SIG-M5 treated with dmso at 0.1 percent for 504 hours (cell line): Measurements from ENCODE around the gene SMPD1.

Experiments
- DNase-seq: peaks from one replicate; lab custom pipeline; 2025; ENCODE audit not compliant: unreplicated experiment; lab: John Stamatoyannopoulos, UW

Gene SMPD1

DNA sequence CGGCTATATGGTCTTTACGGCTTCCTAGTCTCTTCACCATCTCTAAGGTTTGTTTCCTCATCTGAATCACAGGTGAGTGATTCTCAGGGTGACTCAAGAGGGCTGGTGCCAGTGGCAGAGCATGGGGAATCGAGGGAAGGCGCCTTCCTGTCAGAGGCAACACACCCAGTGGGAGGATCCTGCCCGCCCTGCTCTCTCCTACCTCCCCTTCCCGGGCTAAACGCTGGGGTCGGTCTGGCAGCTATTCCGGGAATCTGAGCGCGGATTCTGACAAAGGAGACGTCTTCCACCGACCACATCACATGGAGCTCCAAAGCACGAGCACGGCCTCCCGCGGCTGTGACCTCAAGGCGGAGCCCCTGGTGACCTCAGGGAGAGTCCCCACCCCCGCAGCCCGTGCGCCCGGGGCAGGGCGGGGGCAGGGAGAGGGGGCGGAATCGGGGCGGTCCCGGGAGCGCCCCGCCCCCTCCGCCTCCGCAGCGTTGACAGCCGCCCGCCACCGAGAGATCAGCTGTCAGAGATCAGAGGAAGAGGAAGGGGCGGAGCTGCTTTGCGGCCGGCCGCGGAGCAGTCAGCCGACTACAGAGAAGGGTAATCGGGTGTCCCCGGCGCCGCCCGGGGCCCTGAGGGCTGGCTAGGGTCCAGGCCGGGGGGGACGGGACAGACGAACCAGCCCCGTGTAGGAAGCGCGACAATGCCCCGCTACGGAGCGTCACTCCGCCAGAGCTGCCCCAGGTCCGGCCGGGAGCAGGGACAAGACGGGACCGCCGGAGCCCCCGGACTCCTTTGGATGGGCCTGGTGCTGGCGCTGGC is at the start of gene SMPD1:
SMPD1 (plus strand) TSS at position 570 of the 813 bp plus-strand sequence; CDS start at position 695, 125 bp downstream.
- DNase-seq = peak; percentile 89

DNA sequence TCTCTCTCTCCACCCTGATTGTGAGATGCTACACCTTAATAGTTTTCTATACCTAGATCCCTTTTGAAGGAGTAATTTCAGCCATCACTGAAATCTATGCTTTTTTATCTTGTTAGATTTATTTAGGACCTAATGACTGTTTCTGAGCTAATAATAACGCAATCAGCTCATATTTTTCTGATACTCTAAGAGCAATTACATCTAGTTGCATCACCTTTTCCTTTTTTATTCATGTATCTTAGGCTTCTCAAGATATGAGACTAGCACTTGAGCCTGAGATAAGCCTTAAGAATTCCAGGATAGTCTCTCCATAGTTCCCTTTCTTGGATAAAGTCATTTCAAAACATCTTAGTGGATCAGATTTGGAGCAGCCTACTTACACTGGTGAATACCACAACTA is 44.9 kb upstream of the SMPD1 start:
- no peak for DNase-seq

DNA sequence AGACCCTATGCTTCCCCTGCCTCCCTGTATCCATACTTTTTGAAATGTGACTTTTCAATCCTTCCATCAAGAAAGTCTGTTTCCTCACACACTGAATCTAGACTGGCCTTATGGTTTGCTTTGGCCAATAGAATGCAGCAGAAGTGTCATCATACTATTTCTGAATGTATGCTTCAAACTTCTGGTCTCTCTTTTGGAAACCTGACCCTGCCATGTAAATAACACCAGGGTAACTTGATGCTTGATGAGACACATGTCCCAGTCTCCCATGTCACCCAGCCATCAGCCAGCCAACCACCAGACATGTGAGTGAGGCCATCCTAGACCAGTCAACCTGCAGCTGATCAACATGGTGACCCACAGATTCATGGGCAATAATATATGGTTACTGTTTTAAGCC is 40.2 kb upstream of the SMPD1 start:
- no peak for DNase-seq

DNA sequence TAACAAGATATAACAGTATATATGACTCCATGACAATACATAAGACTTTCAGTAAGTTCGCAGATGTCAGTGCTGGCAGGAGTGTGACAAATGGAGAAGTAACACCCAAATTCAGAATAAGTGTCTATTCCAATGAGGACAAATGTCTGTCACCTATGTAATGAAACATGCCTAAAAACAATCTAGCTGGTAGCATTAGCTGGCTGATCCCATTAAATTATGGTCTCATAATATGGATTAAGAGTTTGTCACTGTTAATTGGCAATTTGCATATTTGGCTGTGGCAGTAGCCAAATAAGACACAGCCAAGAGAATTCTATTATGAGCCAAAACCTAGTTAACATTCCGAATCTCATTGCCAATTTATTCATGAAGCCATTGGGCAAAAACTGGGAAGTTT is 39.8 kb upstream of the SMPD1 start:
- DNase-seq = no peak

DNA sequence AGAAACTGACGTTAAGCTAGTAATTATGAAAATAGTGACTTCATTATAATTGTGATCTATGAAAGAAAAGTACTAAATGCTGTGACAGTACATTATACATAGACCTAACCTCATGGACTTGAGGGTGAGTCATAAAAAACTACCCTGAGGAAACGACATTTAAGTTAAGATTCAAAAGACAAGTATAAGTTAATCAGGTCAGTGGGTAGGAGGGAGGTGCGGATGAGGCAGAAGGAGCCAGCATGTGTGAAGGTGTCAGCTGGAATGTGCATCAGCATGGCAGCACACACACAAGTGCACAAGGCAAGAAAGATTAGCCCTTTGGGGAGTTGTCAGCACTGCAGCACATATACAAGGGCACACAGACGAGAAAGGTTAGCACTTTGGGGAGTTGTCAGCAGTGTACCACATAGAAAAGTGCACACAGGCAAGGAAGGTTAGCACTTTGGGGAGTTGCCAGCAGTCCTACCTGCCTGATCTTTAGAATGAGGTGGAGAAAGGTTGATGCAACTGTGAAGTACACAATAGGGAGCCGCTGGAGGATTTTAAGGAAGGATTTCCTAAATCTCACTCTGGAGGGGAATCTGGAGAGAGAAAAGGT is 38.4 kb upstream of the SMPD1 start:
- no peak for DNase-seq

DNA sequence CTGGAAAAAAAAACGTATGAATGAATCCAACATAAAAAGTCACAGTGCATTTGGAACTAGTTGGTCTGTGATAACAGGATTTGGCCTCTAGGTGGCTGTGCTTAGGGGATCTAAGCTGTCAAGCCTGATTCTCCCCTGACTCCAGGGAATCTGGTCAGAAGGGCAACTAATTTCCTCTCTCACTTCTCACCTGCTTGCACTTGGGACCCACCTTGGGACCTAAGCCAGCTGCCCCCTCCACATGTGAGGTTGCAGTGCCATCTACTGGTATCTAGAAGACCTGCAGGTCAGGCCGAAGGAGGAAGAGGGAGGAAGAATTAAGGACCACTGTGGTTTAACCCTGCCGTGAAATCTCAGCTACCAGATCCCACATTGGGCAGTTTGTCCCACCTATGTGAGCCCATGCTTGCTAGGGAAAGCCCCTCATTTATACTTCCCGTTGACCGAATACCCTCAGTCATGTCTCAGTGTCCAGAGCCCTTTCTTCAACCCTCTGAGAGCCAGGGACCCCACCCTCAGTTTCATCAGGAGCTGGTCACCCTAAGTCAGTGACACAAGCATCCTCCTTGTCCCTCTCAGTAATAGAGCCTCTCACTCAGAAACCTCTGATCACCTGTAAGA is 36.8 kb upstream of the SMPD1 start:
- peak; percentile 31 for DNase-seq

DNA sequence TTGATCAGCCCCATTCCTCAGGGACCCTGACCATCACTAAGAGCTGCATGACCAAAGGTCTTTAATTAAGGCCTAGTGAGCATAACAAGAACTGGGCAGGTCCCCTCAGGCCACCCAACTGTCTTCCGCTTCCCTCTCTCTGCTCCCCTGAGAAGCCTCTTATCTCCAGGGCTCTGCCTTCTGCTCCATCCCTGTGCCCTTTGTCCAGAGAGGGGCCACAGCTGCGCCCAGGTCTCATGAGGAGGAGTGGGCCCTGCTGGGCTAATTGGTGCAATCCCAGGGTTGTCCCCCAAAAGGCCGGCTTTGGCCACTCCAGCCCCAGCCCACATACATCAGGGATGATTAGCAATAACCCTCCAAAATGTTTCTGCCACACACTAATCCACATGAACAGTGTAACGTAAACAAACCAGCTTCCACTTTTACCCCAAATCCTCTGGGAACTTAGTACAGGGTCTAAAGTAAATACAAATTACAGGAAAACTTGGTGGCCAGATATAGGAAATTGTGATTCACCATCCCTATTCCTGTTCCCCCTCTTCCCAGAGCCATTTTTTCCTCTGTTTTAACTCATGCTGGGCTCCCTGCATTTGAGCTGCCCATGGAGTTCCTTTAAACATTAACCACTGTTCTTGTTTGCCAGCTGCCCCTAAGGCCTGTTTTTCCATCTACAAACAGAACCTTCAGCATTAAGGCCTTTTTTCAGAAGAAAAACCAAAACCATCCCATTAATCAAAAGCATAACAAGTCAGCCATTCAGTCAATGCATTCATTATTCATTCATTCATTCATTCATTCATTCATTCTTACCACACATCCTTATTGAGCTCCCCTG is 35.4 kb upstream of the SMPD1 start:
- no peak for DNase-seq

DNA sequence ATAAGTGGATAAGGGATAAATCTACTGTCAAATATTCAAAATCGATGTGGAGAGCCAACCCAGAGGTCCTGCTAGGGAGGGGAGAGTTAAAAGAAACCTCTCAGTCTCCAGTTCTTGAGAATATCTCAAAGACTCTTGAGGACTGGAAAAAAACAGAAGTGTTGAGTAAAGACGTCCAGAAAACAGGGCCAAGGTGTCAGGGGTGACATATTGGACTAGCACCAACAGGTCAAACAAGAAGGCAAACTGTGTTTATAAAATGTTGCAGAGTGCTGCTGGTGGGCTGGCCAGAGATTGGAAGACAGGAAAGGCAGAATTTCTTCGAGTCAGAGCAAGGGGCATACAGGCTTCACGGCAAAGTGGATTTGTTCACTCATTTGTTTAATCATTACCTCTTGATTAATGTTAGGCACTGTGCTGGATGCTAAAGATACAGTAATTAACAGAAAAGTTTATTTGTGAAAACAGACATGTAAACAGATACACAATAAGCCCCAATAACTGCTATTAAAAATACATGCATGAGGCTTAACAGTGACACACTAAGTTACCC is 33.7 kb upstream of the SMPD1 start:
- DNase-seq = no peak

DNA sequence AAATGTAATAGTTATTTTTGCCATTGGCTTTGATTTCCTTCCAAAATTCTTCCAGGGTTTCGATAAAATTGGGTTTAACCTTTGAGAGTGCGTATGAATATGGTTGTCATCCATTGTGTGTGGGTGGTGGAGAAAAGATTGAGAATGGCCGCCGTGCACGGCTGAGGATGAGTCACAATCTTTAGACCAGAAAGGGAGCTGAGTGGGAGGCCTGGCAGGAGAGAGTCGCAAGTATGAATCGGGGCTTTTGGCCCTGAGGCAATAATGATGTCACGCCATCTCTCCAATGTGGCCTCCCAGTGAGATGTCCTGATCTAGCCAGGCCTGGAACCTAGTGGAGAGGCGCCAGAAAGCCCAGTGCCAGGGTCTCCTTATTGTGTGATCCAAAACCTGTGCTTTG is 33.1 kb upstream of the SMPD1 start:
- no peak for DNase-seq

DNA sequence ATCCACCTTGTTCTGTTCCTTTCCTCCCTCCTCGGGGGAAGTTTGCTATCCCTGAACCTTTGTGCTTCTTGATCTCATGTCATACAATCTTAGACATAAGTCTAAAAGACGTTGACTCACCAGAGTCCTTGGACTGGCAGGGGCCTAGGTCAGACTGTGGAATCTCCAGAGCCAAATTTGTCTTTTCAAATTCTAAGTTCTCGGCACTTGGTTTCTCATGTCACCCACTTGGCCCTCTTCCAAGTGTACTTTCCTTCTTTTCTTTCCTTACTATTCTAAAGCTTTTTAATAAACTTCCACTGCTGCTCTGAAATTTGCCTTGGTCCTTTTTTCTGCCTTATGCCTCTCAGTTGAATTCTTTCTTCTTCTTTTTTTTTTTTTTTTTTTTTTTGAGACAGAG is 30.1 kb upstream of the SMPD1 start:
- no peak for DNase-seq

DNA sequence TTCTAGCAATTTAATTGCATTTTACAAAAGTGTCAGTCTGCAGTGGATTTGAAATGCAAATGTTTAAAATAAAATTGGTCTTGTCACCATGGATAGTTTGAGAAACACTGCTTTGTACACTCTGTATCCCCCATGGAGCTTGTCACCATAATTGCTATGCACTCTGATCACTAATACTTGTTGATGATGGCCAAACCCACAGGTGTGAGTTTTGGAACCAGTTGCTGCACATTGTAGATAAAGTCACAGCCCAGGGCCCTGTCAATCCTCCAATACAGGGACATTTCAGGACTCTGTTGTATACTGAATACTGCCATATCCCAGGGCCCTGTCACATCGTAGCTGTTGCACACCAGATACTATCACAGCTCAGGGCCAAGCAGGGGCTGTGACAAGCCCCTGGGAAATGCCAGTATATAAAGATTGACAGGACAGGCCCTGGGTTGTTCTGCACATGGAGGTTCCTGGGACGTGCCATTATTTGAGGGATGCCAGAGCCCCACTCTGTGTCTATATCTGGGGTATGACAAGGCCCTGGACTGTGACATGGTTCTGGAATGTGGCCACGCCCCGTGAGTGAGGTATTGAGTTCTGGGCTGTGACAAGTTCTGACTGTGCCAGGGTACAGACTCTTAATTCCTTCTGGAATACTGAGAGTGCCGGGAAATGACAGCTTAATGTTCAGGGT is 27.9 kb upstream of the SMPD1 start:
- DNase-seq = no peak

DNA sequence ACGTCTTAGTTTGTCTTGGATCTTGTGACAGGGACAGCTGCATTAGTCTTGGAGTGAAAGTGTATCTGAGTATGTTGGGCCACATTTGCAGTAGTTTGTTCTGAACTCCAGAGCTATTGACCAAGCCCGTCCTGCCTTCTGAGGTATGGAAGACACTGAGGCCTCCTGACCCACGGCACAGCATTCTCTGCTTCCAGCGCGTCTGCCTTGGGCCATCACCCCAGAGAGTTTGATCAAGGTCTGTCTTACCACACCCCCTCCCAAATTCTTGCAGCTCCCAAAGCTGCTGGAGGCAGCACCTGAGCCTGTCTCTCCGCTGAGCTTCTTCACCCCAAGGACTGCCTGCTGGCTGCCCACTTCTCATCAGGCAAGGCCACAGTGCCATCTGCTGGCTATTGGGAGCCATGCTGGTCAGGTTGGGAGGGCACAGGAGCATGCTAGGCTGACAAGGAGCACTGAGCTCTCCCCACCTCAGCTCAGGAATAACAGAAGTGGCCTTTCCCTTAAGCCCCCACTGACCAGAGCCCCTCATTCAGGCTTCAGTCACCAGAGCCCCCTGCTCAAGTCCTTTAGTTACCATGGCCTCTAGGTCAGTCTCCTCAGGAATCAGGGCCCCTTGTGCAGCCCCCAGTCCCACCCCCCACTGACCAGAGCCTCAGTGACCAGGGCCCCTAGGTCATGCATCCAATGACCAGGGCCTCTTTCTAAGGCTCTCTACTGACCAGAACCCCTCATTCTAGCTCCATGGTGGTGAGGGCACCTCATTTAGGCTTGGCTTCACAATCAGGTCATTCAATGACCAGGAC is 27.2 kb upstream of the SMPD1 start:
- peak; percentile 50 for DNase-seq

DNA sequence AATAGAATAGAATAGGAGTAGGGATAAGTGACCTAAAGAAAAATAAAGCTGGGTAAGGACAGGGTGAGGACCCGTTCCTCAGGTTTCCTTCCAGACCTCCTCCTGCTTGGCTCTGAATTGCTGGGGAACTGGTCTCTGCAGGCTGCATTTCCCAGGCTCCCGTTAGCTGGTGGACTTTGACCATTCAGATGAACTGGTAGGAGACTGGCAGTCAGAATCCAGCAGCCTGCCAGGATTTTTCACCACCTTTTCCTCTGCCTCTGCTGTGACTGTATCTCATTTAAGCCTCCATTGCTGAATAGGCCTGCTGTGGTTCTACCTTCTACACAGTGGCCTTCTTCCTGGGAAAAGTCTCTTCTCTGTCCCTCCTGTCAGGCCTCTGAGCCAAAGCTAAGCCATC is 24.6 kb upstream of the SMPD1 start:
- DNase-seq = no peak

DNA sequence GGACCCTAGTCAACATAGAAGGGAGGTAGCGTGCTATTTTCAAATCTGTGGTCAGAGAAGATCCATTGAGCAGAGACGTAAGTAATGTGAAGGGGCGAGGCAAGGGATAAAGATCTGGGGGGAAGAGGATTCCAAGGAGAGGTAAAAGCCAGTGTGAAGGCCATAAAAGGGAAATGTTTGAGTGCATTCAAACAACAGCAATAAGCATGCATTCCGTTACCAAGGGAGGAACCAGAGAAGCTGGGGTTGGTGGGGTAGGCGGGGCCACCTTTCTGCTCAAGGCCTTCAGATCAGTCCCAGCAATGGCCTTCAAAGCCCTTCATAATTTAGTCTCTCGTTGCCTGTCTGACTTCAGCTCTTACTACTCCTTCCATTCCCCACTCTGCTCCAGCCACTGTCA is 18.4 kb upstream of the SMPD1 start:
- no peak for DNase-seq

DNA sequence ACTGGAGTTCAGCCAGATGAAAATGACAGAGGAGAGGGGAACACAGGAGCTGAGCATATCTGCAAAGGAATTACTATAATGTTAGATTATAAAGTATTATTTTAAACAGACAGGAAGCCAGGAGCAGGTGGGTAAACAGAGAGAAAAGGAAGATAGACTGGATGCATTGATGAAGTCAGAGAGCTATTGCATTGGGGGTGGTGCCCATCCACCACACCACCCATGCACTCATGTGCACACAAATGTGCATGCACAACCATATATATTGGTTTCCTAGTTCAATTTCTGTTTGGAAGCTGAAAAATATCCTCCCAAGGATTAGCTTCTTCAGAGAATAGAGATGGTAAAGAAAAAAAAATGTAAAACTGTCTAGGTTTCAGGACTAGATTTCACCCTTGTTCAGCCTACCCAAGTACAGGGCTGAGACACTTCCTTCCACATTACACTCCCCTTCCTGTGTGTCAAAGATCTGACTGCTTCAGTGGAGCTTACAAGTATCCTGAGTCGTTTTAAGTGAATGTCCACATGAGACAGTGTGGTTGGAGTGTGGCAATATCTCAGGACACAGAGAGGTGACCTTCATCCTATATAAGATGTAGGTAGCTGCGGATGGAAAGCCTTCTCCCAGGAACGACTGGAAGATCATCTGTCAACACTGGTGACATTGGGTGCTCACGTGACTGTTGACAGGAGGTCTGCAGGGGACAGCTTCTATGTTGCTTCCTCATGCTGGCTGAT is 12.2 kb upstream of the SMPD1 start:
- DNase-seq = peak; percentile 31

DNA sequence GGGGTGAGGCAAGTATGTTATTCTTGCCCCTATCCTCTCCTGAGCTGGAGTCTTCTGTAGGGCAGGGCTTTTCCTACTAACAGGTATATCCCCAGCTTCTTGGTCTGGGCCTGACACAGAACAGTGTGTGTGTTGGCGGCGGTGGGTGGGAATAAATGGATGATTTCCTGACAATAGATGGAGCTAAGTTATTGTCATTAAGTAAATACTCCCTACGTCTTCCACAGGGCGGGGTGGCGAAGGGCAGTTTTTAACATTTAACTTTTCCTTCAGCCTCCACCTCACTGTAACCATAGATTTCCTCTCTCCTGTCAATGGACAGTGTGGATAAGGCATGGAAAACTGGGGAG is 11.7 kb upstream of the SMPD1 start:
- no peak for DNase-seq

DNA sequence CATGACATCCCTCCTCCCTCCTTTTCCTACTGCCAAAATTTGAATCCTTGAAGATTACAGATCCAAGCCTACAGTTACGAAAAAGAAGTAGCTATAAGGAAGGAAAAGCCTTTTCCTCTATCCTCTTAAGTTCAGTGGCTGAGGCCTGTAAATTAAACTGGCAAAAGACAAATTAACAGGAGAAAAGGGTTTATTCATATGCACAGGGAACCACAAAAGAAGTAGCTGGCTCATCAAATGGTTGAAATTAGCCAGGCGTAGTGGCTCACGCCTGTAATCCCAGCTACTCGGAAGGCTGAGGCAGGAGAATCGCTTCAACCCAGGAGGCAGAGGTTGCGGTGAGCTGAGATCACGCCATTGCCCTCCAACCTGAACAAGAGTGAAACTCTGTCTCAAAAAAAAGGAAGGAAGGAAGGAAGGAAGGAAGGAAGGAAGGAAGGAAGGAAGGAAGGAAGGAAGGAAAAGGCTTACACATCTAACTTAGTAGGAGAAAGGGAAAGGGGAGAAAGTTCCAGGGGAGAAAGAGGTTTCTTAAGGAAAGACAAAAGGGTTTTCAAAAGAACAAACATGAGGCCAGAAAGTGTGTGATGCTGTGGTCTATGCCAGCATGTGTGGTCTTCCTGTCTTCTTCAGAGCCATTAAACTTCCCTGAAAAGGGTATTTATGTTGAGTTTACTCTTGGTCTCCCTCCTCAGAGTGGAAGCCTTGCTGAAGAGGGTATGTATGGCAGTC is 5.1 kb upstream of the SMPD1 start:
- no peak for DNase-seq

DNA sequence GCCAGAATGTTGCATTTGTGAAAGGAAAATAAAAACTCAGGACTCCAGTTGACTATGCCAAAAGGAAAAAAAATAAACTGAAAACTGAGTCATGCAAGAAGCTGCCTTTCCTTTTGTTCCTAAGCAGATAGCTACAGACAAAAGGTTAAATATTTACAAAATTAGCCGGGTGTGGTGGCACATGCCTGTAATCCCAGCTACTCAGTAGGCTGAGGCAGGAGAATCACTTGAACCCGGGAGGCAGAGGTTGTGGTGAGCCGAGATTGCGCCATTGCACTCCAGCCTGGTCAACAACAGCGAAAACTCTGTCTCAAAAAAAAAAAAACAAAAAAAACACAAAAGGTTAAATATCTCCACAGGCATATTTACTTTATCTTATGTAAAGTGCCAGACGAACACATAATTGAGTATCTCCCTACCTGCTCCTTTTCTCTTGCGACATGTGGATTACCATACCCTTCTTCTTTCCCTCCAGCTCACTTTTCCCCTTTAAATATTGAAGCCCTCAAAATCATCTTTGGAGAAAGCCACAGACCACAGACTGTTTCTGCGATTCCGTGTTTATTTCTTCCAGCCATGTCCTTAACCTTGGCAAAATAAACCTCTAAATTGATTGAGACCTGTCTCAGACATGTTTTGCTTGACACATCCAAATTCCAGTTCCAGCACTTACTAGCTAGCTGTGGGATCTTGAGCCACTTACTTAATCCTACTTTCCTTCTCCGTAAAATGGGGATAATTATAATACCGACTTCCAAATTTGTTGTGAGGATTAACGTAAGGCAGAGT is 2.3 kb upstream of the SMPD1 start:
- no peak for DNase-seq
